SJSA1 (cell line): ENCODE results near the gene C16orf95. TPM values are rescaled to one million over a fixed set of nuclear protein-coding genes. Genes with fewer than 3 reads are reported as not detected.
"Not testable (repeated sequence)": the region's sequence is repeated elsewhere in the genome, so short reads cannot be mapped to it uniquely, and the experiment has no call there.

Experiments
- DNase-seq, 2 experiments: peaks; one replicate each; pipeline ENCODE4 v3.0.0-alpha.2; 2015 to 2020; ENCODE audit warnings: low spot score in 2 of 2, low read depth in 1 of 2
- H3K27ac ChIP-seq: fragments of 250-450 bp; sonication (Bioruptor Pico); 2 replicates; pipeline ENCODE4 v1.5.1; 2020; ENCODE audit warnings: mild to moderate bottlenecking, moderate library complexity
- H3K27me3 ChIP-seq: fragments of 250-450 bp; sonication (Bioruptor Pico); replicated peaks from 2 replicates; pipeline ENCODE4 v1.5.1; 2020; ENCODE audit warnings: mild to moderate bottlenecking, moderate library complexity
- H3K36me3 ChIP-seq: fragments of 250-450 bp; sonication (Bioruptor Pico); 2 replicates; pipeline ENCODE4 v1.5.1; 2020; ENCODE audit warnings: mild to moderate bottlenecking
- H3K4me1 ChIP-seq: fragments of 250-450 bp; sonication (Bioruptor Pico); replicated peaks from 2 replicates; pipeline ENCODE4 v1.6.1; 2021; ENCODE audit warnings: mild to moderate bottlenecking
- H3K4me3 ChIP-seq: fragments of 250-450 bp; sonication (Bioruptor Pico); 2 replicates; pipeline ENCODE4 v1.5.1; 2020; ENCODE audit warnings: mild to moderate bottlenecking
- H3K9me3 ChIP-seq: fragments of 250-450 bp; sonication (Bioruptor Pico); replicated peaks from 2 replicates; pipeline ENCODE4 v1.5.1; 2020; ENCODE audit warnings: mild to moderate bottlenecking
- total RNA-seq: library from RNA; depleted of rRNA; stranded (reverse); fragments of >200 nt; shearing (Covaris generic); gene quantifications from 2 replicates; pipeline ENCODE4 v1.2.3, GENCODE V29; 2014; rRNA removed

C16orf95 gene, protein sequence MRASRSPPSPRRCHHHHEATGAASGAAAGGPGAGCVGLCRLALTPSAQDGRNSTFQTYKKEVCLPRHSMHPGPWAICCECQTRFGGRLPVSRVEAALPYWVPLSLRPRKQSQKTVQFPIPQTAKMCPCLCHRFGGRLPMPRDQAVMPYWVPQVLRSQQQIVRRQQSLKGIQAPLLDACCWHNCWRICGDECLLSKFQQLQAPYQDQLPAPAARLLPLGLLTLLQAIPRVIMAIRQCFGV
- 4.9 and 18.7 TPM in 2 replicates for total RNA-seq

DNA sequence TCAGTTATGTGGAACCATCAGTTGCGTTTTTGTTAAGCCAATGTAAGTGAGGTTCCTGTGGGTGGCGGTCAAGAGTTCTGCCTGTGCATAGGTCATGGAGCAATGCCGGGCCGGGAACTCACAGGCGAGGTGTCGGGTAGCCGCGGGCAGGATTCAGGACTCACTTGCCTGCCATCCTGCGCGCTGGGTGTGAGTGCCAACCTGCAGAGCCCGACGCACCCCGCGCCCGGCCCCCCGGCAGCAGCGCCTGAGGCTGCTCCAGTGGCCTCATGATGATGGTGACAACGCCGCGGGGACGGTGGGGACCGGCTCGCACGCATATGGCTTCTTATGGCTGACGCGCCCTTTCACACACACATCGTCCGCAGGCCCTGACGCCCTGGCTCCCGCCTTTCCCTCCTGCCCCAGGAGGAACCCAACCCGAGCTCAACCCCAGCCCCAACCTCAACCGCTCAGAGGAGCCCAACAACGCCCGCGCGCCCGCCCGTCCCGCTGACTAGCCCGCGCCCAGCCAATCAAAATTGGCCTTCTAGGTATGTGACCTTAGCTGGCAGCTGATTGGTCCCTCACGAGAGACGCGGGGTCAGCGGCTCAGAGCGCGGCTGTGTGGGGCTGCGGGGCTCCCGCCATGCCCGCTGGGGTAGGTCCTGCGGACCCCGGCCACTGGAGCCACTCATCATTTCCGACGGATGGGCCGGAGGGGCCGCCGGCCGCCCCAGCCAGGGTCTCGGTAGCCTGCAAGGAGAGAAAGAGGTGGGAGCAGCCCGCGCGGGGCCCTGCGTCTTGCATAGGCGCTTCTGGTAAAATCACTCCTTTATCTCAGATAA, at the start of gene C16orf95:
TSS of gene C16orf95 (minus strand) at position 470 of the 827 bp plus-strand sequence. CDS start at position 320, 150 bp downstream.
- Histone ChIP-seq H3K4me1 (peaks cover 15% of the 10 kb centered on the region), H3K4me3 (peak within 1 kb of the TSS; percentile 65), H3K9me3 (no peaks in the 10 kb centered on the region), H3K27ac (peak within 1 kb of the TSS; percentile 72), H3K27me3 (no peaks in the 10 kb centered on the region), H3K36me3 (peaks cover 13% of the 10 kb centered on the region; the same call in 1 of the 2 replicates)
- DNase-seq: peak; percentile 94 to 97

DNA sequence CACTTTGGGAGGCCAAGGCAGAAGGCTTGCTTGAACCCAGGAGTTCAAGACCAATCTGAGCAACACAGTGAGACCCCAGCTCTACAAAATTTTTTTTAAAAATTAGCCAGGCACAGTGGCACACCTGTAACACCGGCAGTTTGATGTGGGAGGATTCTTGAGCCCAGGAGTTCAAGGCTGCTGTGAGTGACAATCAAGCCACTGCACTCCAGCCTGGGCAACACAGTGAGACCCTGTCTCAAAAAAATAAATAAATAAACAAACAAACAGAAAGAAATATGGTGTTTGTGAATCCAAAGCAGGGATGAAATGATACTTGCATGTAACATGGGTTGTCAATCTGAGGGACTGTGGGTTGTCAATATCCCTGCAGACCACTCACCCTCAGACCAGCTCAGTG, 49.7 kb upstream of the C16orf95 start:
- Histone ChIP-seq H3K4me1 (peaks cover 28% of the 10 kb centered on the region), H3K36me3 (peaks cover 21% of the 10 kb centered on the region), H3K27me3 (no peaks in the 10 kb centered on the region), H3K27ac (no peak overlapping the region), H3K4me3 (no peak overlapping the region), H3K9me3 (no peaks in the 10 kb centered on the region)
- no peak for DNase-seq

DNA sequence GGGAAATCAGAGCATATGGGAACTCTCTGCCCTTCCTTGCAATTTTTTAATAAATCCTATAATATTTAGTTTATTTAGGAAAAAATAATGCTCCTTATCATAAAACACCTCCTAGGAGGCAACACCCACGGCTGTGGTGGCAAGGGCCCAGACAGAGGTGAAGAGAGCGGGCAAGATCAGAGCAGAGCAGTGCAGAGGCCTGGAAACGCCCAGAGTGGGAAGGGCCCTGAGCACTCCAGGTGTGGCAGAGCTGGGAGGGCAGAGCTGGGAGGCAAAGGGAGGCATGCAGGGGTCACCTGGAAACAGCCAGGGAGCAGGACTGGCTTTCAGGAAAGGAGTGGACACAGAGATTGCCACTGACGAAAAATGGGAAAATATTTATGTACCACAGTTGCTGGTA, 49.1 kb upstream of the C16orf95 start:
- peaks cover 26% of the 10 kb centered on the region for H3K36me3 ChIP-seq
- no peak for DNase-seq
- no peak overlapping the region for H3K4me3 ChIP-seq
- peaks cover 34% of the 10 kb centered on the region for H3K4me1 ChIP-seq
- no peaks in the 10 kb centered on the region for H3K9me3 ChIP-seq
- H3K27ac ChIP-seq: no peak overlapping the region
- no peaks in the 10 kb centered on the region for H3K27me3 ChIP-seq

- Histone ChIP-seq H3K4me1 (peaks cover 38% of the 10 kb centered on the region), H3K36me3 (peaks cover 35% of the 10 kb centered on the region), H3K27ac (no peak overlapping the region), H3K27me3 (no peaks in the 10 kb centered on the region), H3K4me3 (no peak overlapping the region), H3K9me3 (no peaks in the 10 kb centered on the region)
- DNase-seq: no peak
These were observed 48.0 kb upstream of the C16orf95 start for GRCh38 chr16:87365021-87365713.

GRCh38 chr16:87363771-87364455, 46.7 kb upstream of the C16orf95 start:
- Histone ChIP-seq H3K4me3 (no peak overlapping the region), H3K27me3 (no peaks in the 10 kb centered on the region), H3K36me3 (peaks cover 47% of the 10 kb centered on the region), H3K9me3 (no peaks in the 10 kb centered on the region), H3K27ac (0 out of 2 replicates have a peak overlapping the region, but pooled peaks have one; percentile 4), H3K4me1 (peaks cover 38% of the 10 kb centered on the region)
- peak in 1 of 2 experiments; percentile 68 for DNase-seq

DNA sequence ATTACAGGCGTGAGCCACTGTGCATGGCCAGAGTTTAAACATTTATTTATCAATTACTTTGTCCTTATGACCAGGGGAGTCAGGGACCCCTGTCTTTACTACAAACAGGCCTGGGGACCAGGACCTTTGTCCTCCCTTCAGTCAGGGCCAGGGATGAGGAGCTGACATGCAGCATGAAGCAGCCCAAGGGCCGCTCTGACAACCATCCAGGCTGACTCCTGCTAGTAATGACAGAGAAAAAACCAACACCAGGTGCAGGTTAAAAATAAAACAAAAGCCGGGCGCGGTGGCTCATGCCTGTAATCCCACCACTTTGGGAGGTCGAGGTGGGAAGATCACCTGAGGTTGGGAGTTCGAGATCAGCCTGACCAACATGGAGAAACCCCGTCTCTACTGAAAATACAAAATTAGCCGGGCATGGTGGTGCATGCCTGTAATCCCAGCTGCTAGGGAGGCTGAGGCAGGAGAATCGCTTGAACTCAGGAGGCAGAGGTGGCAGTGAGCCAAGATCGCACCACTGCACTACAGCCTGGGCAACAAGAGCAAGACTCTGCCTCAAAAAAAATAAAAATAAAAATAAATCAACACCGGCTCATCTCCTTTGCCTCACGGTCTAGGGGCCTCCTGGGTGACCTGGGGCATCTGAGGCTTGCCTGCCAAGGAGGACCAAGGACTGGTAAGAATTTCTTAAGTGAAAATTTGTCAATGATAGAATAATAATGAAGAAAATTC, 45.8 kb upstream of the C16orf95 start:
- not testable (repeated sequence) for H3K27ac ChIP-seq, H3K9me3 ChIP-seq, H3K27me3 ChIP-seq, DNase-seq, H3K4me3 ChIP-seq
- Histone ChIP-seq H3K36me3 (peaks cover 57% of the 10 kb centered on the region), H3K4me1 (peaks cover 38% of the 10 kb centered on the region)

DNA sequence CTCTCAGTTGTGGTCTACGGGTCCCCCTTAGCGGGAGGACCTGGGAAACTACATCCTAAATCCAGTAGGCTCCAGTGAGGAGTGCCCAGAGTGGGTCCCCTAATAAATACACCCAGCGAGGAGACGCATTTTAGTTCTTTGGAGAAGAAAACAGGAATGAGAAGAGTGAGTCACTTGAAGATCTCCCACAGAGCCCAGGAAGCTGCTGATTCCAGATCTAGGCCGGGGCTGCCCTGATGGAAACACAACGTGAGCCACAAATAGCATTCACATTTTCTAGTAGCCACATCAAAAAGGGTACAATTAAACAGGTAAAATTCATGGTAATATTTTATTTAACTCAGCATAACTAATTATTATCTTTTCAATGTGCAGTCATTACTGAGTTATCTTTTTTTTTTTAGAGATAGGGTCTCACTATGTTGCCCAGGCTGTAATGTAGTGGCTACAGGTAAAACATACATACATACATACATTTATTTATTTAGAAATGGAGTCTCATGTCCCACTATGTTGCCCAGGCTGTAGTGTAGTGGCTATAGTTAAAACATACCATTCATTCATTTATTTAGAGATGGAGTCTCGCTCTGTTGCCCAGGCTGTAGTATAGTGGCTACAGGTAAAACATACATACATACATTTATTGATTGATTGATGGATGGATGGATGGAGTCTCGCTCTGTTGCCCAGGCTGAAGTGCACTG, 44.9 kb upstream of the C16orf95 start:
- DNase-seq: peak in 1 of 2 experiments; percentile 13
- H3K27ac ChIP-seq: no peak overlapping the region

DNA sequence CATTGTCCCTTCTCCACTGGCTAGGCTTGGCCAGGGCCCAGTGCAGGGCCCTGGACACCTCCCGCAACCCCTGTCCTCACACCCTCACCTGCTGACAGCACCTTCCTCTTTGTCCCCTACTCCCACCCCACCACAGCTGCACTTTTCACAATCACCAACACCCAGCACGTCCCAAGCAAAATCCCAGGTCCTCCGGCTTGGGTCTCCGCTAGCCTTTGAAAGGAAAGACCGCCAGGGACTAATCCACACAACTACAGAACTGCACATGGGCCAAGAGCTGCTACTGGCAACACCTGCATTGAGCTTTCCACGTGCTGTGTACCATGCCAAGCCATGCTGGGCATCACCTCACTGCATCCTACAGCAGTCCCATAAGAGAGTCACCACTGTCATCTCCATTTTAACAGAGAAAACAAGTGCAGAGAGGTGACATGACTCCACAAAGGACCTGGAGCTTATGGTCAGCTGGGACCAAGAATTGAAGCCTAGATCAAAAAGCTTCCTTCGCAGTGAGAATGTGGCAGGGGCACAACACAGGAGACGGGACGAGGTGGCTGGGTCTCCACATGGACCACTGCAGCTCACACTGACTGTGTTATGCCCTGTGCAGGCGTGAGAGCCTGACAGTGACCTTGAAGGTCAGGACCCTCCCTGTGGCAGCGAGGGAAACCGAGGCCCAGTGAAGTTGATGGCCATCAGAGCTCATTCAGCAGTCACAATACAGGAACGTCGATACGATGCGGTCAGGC, 43.8 kb upstream of the C16orf95 start:
- no peaks in the 10 kb centered on the region for H3K9me3 ChIP-seq
- H3K4me3 ChIP-seq: no peak overlapping the region
- peaks cover 38% of the 10 kb centered on the region for H3K4me1 ChIP-seq
- H3K36me3 ChIP-seq: peaks cover 64% of the 10 kb centered on the region
- no peak overlapping the region for H3K27ac ChIP-seq
- no peak for DNase-seq
- H3K27me3 ChIP-seq: no peaks in the 10 kb centered on the region

More for the DNA sequence above, 44.9 kb upstream of the C16orf95 start:
- Histone ChIP-seq H3K4me3 (no peak overlapping the region), H3K4me1 (peaks cover 38% of the 10 kb centered on the region), H3K36me3 (peaks cover 62% of the 10 kb centered on the region), H3K27me3 (no peaks in the 10 kb centered on the region), H3K9me3 (no peaks in the 10 kb centered on the region)

DNA sequence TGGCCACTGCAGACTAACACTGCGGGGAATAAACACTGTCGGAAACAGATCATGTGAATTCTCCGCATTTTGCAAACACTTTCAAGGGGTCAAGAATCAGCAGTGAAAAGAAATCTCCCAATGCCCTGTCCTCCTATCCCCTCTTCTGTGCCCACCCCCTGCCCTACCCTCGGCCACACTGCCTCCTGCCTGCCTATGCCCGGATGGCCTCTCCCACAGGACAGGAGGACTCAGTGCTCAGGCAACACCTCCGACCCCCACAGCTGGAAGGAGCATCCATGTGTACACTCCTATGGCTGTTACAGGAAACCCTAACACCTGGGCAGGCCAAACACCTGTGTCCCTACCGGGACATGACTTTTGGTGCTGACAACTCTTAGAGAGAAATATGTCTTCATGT, 41.9 kb upstream of the C16orf95 start:
- Histone ChIP-seq H3K27me3 (no peaks in the 10 kb centered on the region), H3K9me3 (no peaks in the 10 kb centered on the region), H3K4me1 (peaks cover 32% of the 10 kb centered on the region), H3K36me3 (peaks cover 65% of the 10 kb centered on the region), H3K27ac (no peak overlapping the region), H3K4me3 (no peak overlapping the region)
- DNase-seq: no peak

- no peak overlapping the region for H3K4me3 ChIP-seq
- H3K27me3 ChIP-seq: no peaks in the 10 kb centered on the region
- peaks cover 65% of the 10 kb centered on the region for H3K36me3 ChIP-seq
- no peak for DNase-seq
- H3K9me3 ChIP-seq: no peaks in the 10 kb centered on the region
- no peak overlapping the region for H3K27ac ChIP-seq
- peaks cover 28% of the 10 kb centered on the region for H3K4me1 ChIP-seq
These were observed 41.5 kb upstream of the C16orf95 start for GRCh38 chr16:87358696-87359095.

- Histone ChIP-seq H3K27ac (no peak overlapping the region), H3K27me3 (no peaks in the 10 kb centered on the region), H3K36me3 (peaks cover 65% of the 10 kb centered on the region), H3K9me3 (no peaks in the 10 kb centered on the region), H3K4me1 (peaks cover 23% of the 10 kb centered on the region), H3K4me3 (no peak overlapping the region)
- DNase-seq: no peak
These were observed 41.1 kb upstream of the C16orf95 start for GRCh38 chr16:87358250-87358649.

GRCh38 chr16:87356491-87356853, 39.3 kb upstream of the C16orf95 start:
- no peak overlapping the region for H3K27ac ChIP-seq
- H3K4me3 ChIP-seq: no peak overlapping the region
- no peaks in the 10 kb centered on the region for H3K9me3 ChIP-seq
- no peaks in the 10 kb centered on the region for H3K27me3 ChIP-seq
- peaks cover 51% of the 10 kb centered on the region for H3K36me3 ChIP-seq
- DNase-seq: no peak
- H3K4me1 ChIP-seq: peaks cover 5% of the 10 kb centered on the region
